ENCODE measurements around the gene SCAPER.
"Not testable (repeated sequence)": the region's sequence is repeated elsewhere in the genome, so short reads cannot be mapped to it uniquely, and the experiment has no call there.

SCAPER gene

DNA sequence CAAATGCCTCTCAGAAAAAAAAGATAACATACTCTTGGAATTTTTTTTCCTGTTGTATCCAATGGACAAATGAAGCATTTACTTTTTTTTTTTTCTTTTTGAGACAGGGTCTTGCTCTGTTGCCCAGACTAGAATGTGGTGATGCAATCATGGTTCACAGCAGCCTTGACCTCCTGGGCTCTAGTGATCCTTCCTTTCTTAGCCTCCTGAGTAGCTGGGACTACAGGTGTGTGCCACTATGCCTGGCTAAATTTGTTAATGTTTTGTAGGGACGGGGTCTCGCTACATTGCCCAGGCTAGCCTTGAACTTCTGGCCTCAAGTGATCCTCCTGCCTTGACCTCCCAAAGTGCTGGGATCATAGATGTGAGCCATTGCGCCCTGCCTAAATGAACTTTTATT is 401.3 kb downstream of the SCAPER start:
- Histone ChIP-seq H3K27me3 (ENCODE audit: control insufficient read depth in 3 of 3, insufficient read depth in 3 of 3, low read depth in 1 of 3, low read length in 3 of 3) (no peaks in the 10 kb centered on the region), H2BK120ac (ENCODE audit: low read depth, low read length) (no peak overlapping the region), H2BK12ac (ENCODE audit: low read length) (no peak overlapping the region), H2BK15ac (ENCODE audit: low read length) (no peak overlapping the region), H3K4me1 (ENCODE audit: control insufficient read depth in 2 of 2, insufficient read depth in 1 of 2, low read depth in 1 of 2, low read length in 2 of 2) (no peaks in the 10 kb centered on the region), H3K14ac (ENCODE audit: low read length) (no peak overlapping the region), H3K18ac (ENCODE audit: low read length) (no peak overlapping the region), H3K27ac (replicated peaks; ENCODE audit: low read length) (no peak overlapping the region), H3K4me2 (ENCODE audit: insufficient read depth, low read length, poor library complexity, severe bottlenecking) (no peak overlapping the region), H3K79me1 (ENCODE audit: low read depth, low read length) (no peaks in the 10 kb centered on the region), H4K91ac (ENCODE audit: low read depth, low read length, poor library complexity) (no peak overlapping the region), H2BK5ac (ENCODE audit: low read length) (no peak overlapping the region), H2AK5ac (ENCODE audit: low read depth, low read length) (no peak overlapping the region), H2AFZ (ENCODE audit: low read length) (no peak overlapping the region), H3K4me3 (ENCODE audit: low read length in 2 of 2) (no peak overlapping the region), H3K4ac (ENCODE audit: low read length) (no peak overlapping the region), H4K8ac (ENCODE audit: low read depth, low read length) (no peak overlapping the region), H3K36me3 (replicated peaks in 1 of 2; ENCODE audit: control insufficient read depth in 2 of 2, insufficient read depth in 2 of 2, low read length in 2 of 2) (no peaks in the 10 kb centered on the region), H3K9me3 (replicated peaks in 1 of 2; ENCODE audit: control insufficient read depth in 2 of 2, insufficient read depth in 1 of 2, low read depth in 1 of 2, low read length in 2 of 2) (no peaks in the 10 kb centered on the region), H3K9ac (ENCODE audit: low read depth, low read length, poor library complexity) (no peak overlapping the region), H3K23ac (ENCODE audit: low read depth, low read length, poor library complexity) (no peak overlapping the region)
- no CpG with 5 or more reads among the region's 3 CpGs for WGBS, 2 donors (ENCODE audit: extremely low coverage in 2 of 2, insufficient read length in 2 of 2, insufficient replicate concordance in 1 of 2)
- no peak for DNase-seq (ENCODE audit: low spot score)

GRCh38 chr15:76503121-76503520 is 402.0 kb downstream of the SCAPER start:
- H3K14ac ChIP-seq (ENCODE audit: low read length) = no peak overlapping the region
- H3K9me3 ChIP-seq (replicated peaks in 1 of 2; ENCODE audit: control insufficient read depth in 2 of 2, insufficient read depth in 1 of 2, low read depth in 1 of 2, low read length in 2 of 2) = no peaks in the 10 kb centered on the region
- H2BK12ac ChIP-seq (ENCODE audit: low read length) = no peak overlapping the region
- H4K8ac ChIP-seq (ENCODE audit: low read depth, low read length) = no peak overlapping the region
- no peaks in the 10 kb centered on the region for H3K79me1 ChIP-seq (ENCODE audit: low read depth, low read length)
- H3K18ac ChIP-seq (ENCODE audit: low read length) = no peak overlapping the region
- no peak overlapping the region for H4K91ac ChIP-seq (ENCODE audit: low read depth, low read length, poor library complexity)
- no peak overlapping the region for H2BK5ac ChIP-seq (ENCODE audit: low read length)
- no peak overlapping the region for H3K4me2 ChIP-seq (ENCODE audit: insufficient read depth, low read length, poor library complexity, severe bottlenecking)
- H2BK15ac ChIP-seq (ENCODE audit: low read length) = no peak overlapping the region
- no peak overlapping the region for H3K23ac ChIP-seq (ENCODE audit: low read depth, low read length, poor library complexity)
- no peak overlapping the region for H3K4me3 ChIP-seq (ENCODE audit: low read length in 2 of 2)
- no peak overlapping the region for H2AFZ ChIP-seq (ENCODE audit: low read length)
- no peak overlapping the region for H2BK120ac ChIP-seq (ENCODE audit: low read depth, low read length)
- no peak for DNase-seq (ENCODE audit: low spot score)
- no peaks in the 10 kb centered on the region for H3K36me3 ChIP-seq (replicated peaks in 1 of 2; ENCODE audit: control insufficient read depth in 2 of 2, insufficient read depth in 2 of 2, low read length in 2 of 2)
- H3K9ac ChIP-seq (ENCODE audit: low read depth, low read length, poor library complexity) = no peak overlapping the region
- no peak overlapping the region for H2AK5ac ChIP-seq (ENCODE audit: low read depth, low read length)
- H3K4ac ChIP-seq (ENCODE audit: low read length) = no peak overlapping the region
- no peaks in the 10 kb centered on the region for H3K4me1 ChIP-seq (ENCODE audit: control insufficient read depth in 2 of 2, insufficient read depth in 1 of 2, low read depth in 1 of 2, low read length in 2 of 2)
- H3K27ac ChIP-seq (replicated peaks; ENCODE audit: low read length) = no peak overlapping the region
- no peaks in the 10 kb centered on the region for H3K27me3 ChIP-seq (ENCODE audit: control insufficient read depth in 3 of 3, insufficient read depth in 3 of 3, low read depth in 1 of 3, low read length in 3 of 3)

DNA sequence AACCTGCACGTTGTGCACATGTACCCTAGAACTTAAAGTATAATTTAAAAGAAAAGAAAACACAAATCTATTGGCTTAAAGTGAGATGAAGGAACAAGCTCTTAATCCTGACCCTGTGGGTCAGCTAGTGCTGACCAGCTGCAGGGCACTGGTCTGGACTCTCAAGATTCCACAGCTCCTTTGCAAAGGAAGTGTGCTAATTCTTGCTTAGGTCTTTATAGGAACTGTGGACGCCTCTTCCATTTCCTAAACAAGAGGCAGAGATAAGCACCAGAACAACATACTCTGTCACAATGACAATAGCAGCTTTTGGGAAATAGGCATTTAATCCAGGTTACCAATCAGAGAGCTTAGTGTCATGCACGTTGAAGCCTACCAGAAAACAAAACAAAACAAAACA is 402.5 kb downstream of the SCAPER start:
- H3K4me1 ChIP-seq (ENCODE audit: control insufficient read depth in 2 of 2, insufficient read depth in 1 of 2, low read depth in 1 of 2, low read length in 2 of 2) = no peaks in the 10 kb centered on the region
- H3K36me3 ChIP-seq (replicated peaks in 1 of 2; ENCODE audit: control insufficient read depth in 2 of 2, insufficient read depth in 2 of 2, low read length in 2 of 2) = no peaks in the 10 kb centered on the region
- H3K79me1 ChIP-seq (ENCODE audit: low read depth, low read length) = no peaks in the 10 kb centered on the region
- H3K4me3 ChIP-seq (ENCODE audit: low read length in 2 of 2) = no peak overlapping the region
- no peak overlapping the region for H2BK15ac ChIP-seq (ENCODE audit: low read length)
- H2BK120ac ChIP-seq (ENCODE audit: low read depth, low read length) = no peak overlapping the region
- no peak overlapping the region for H3K23ac ChIP-seq (ENCODE audit: low read depth, low read length, poor library complexity)
- no peak overlapping the region for H2BK5ac ChIP-seq (ENCODE audit: low read length)
- H4K91ac ChIP-seq (ENCODE audit: low read depth, low read length, poor library complexity) = no peak overlapping the region
- H3K14ac ChIP-seq (ENCODE audit: low read length) = no peak overlapping the region
- H3K9ac ChIP-seq (ENCODE audit: low read depth, low read length, poor library complexity) = no peak overlapping the region
- no peak overlapping the region for H4K8ac ChIP-seq (ENCODE audit: low read depth, low read length)
- no peak overlapping the region for H2AFZ ChIP-seq (ENCODE audit: low read length)
- no peak overlapping the region for H3K4me2 ChIP-seq (ENCODE audit: insufficient read depth, low read length, poor library complexity, severe bottlenecking)
- H3K9me3 ChIP-seq (replicated peaks in 1 of 2; ENCODE audit: control insufficient read depth in 2 of 2, insufficient read depth in 1 of 2, low read depth in 1 of 2, low read length in 2 of 2) = no peaks in the 10 kb centered on the region
- H3K27me3 ChIP-seq (ENCODE audit: control insufficient read depth in 3 of 3, insufficient read depth in 3 of 3, low read depth in 1 of 3, low read length in 3 of 3) = no peaks in the 10 kb centered on the region
- no peak overlapping the region for H2BK12ac ChIP-seq (ENCODE audit: low read length)
- no peak overlapping the region for H3K4ac ChIP-seq (ENCODE audit: low read length)
- no peak overlapping the region for H3K27ac ChIP-seq (replicated peaks; ENCODE audit: low read length)
- H3K18ac ChIP-seq (ENCODE audit: low read length) = no peak overlapping the region
- no peak for DNase-seq (ENCODE audit: low spot score)
- WGBS, 2 donors (ENCODE audit: extremely low coverage in 2 of 2, insufficient read length in 2 of 2, insufficient replicate concordance in 1 of 2) = no CpG with 5 or more reads among the region's 3 CpGs
- no peak overlapping the region for H2AK5ac ChIP-seq (ENCODE audit: low read depth, low read length)

- not testable (repeated sequence) for H3K4me2 ChIP-seq (ENCODE audit: insufficient read depth, low read length, poor library complexity, severe bottlenecking); H3K14ac ChIP-seq (ENCODE audit: low read length); H3K27me3 ChIP-seq (ENCODE audit: control insufficient read depth in 3 of 3, insufficient read depth in 3 of 3, low read depth in 1 of 3, low read length in 3 of 3); H4K91ac ChIP-seq (ENCODE audit: low read depth, low read length, poor library complexity); H2BK5ac ChIP-seq (ENCODE audit: low read length); H3K18ac ChIP-seq (ENCODE audit: low read length); H2AK5ac ChIP-seq (ENCODE audit: low read depth, low read length); H3K4ac ChIP-seq (ENCODE audit: low read length); H3K9ac ChIP-seq (ENCODE audit: low read depth, low read length, poor library complexity); H3K79me1 ChIP-seq (ENCODE audit: low read depth, low read length); H3K4me1 ChIP-seq (ENCODE audit: control insufficient read depth in 2 of 2, insufficient read depth in 1 of 2, low read depth in 1 of 2, low read length in 2 of 2); DNase-seq (ENCODE audit: low spot score); H4K8ac ChIP-seq (ENCODE audit: low read depth, low read length); H3K27ac ChIP-seq (replicated peaks; ENCODE audit: low read length); H2BK15ac ChIP-seq (ENCODE audit: low read length); H3K36me3 ChIP-seq (replicated peaks in 1 of 2; ENCODE audit: control insufficient read depth in 2 of 2, insufficient read depth in 2 of 2, low read length in 2 of 2); H2AFZ ChIP-seq (ENCODE audit: low read length); H2BK12ac ChIP-seq (ENCODE audit: low read length); H3K23ac ChIP-seq (ENCODE audit: low read depth, low read length, poor library complexity); H2BK120ac ChIP-seq (ENCODE audit: low read depth, low read length); H3K9me3 ChIP-seq (replicated peaks in 1 of 2; ENCODE audit: control insufficient read depth in 2 of 2, insufficient read depth in 1 of 2, low read depth in 1 of 2, low read length in 2 of 2); H3K4me3 ChIP-seq (ENCODE audit: low read length in 2 of 2)
- no CpG with 5 or more reads among the region's 6 CpGs for WGBS, 2 donors (ENCODE audit: extremely low coverage in 2 of 2, insufficient read length in 2 of 2, insufficient replicate concordance in 1 of 2)
These were observed 403.0 kb downstream of the SCAPER start for GRCh38 chr15:76502185-76502584.

All from neuronal stem cell (in vitro differentiated cells).